ENCODE results near the gene AOPEP.

Gene AOPEP

GRCh38 chr9:94767331-94768072, 41.0 kb downstream of the AOPEP start:
- no peak for DNase-seq (ENCODE audit: low spot score)
- in situ Hi-C loops (cut with MboI; ENCODE audit: low pct_unique_long_range_greater_than_20kb, low sequenced_read_pairs, unreplicated experiment): no loop called here
- no peak for TF ChIP-seq CTCF (IDR thresholded peaks at IDR 0.05; ENCODE audit: extremely low read depth, insufficient read depth, missing control alignments)

GRCh38 chr9:94768766-94769165, 42.3 kb downstream of the AOPEP start:
- TF ChIP-seq CTCF (IDR thresholded peaks at IDR 0.05; ENCODE audit: extremely low read depth, insufficient read depth, missing control alignments): no peak
- in situ Hi-C loops (cut with MboI; ENCODE audit: low pct_unique_long_range_greater_than_20kb, low sequenced_read_pairs, unreplicated experiment): no loop called here
- DNase-seq (ENCODE audit: low spot score): no peak

GRCh38 chr9:94770334-94770733, 43.8 kb downstream of the AOPEP start:
- no peak for TF ChIP-seq CTCF (IDR thresholded peaks at IDR 0.05; ENCODE audit: extremely low read depth, insufficient read depth, missing control alignments)
- in situ Hi-C loops (cut with MboI; ENCODE audit: low pct_unique_long_range_greater_than_20kb, low sequenced_read_pairs, unreplicated experiment): no loop called here
- DNase-seq (ENCODE audit: low spot score): no peak

- in situ Hi-C loops (cut with MboI; ENCODE audit: low pct_unique_long_range_greater_than_20kb, low sequenced_read_pairs, unreplicated experiment): no loop called here
- no peak for TF ChIP-seq CTCF (IDR thresholded peaks at IDR 0.05; ENCODE audit: extremely low read depth, insufficient read depth, missing control alignments)
- DNase-seq (ENCODE audit: low spot score): no peak
Observed at GRCh38 chr9:94771096-94771495, 44.6 kb downstream of the AOPEP start.

GRCh38 chr9:94772144-94772543, 45.6 kb downstream of the AOPEP start:
- no peak for DNase-seq (ENCODE audit: low spot score)
- TF ChIP-seq CTCF (IDR thresholded peaks at IDR 0.05; ENCODE audit: extremely low read depth, insufficient read depth, missing control alignments): no peak
- in situ Hi-C loops (cut with MboI; ENCODE audit: low pct_unique_long_range_greater_than_20kb, low sequenced_read_pairs, unreplicated experiment): no loop called here

GRCh38 chr9:94772639-94773303, 46.3 kb downstream of the AOPEP start:
- no peak for TF ChIP-seq CTCF (IDR thresholded peaks at IDR 0.05; ENCODE audit: extremely low read depth, insufficient read depth, missing control alignments)
- in situ Hi-C loops (cut with MboI; ENCODE audit: low pct_unique_long_range_greater_than_20kb, low sequenced_read_pairs, unreplicated experiment): no loop called here
- DNase-seq (ENCODE audit: low spot score): no peak

Measured in GM13977 (cell line).